OCI-LY7 (cell line): ENCODE results near the gene TOM1L2.

Experiments
- EZH2phosphoT487 ChIP-seq: fragments of 200-600 bp; sonication (generic); IDR thresholded peaks from 2 replicates; pipeline ENCODE4 v1.6.1; 2018; ENCODE audit warnings: low read depth, borderline replicate concordance, mild to moderate bottlenecking, mixed run types, antibody characterized with exemption, low read length, moderate library complexity, mixed read lengths
- TF ChIP-seq, protein P1 (sequence below): fragments of 200-600 bp; sonication (generic); conservative IDR thresholded peaks from 2 replicates; pipeline ENCODE4 v1.5.1; 2014; ENCODE audit warnings: mild to moderate bottlenecking, antibody characterized with exemption, low read length, moderate library complexity, mixed read lengths

DNA sequence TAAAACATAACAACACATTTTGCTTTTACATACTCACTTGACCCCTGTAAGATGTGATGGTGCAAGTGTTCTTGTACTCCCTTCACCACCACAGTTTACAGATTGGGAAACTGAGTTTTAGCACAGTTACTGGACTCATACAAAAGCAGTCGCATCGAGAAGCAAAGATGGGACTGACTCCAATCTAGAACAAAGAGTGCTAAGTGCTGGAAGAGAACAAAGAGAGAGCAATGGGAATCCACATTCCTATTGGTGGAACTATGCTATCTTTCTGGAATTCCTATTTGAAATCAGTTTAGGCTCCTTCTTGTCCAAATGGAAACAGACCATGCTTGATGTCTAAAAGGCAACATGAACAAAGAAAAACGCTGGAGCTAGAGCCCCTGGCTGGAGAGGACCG lies 9.1 kb downstream of the TOM1L2 start:
- TF ChIP-seq, protein P1, sequence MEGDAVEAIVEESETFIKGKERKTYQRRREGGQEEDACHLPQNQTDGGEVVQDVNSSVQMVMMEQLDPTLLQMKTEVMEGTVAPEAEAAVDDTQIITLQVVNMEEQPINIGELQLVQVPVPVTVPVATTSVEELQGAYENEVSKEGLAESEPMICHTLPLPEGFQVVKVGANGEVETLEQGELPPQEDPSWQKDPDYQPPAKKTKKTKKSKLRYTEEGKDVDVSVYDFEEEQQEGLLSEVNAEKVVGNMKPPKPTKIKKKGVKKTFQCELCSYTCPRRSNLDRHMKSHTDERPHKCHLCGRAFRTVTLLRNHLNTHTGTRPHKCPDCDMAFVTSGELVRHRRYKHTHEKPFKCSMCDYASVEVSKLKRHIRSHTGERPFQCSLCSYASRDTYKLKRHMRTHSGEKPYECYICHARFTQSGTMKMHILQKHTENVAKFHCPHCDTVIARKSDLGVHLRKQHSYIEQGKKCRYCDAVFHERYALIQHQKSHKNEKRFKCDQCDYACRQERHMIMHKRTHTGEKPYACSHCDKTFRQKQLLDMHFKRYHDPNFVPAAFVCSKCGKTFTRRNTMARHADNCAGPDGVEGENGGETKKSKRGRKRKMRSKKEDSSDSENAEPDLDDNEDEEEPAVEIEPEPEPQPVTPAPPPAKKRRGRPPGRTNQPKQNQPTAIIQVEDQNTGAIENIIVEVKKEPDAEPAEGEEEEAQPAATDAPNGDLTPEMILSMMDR = no peak
- TF ChIP-seq EZH2phosphoT487 = no peak
